SK-N-SH treated with all-trans-retinoic acid at 6 μM for 48 hours (cell line): ENCODE measurements around the gene MYH6.

Source experiments
- CREB5 ChIP-seq: fragments of 250-450 bp; sonication (Bioruptor Pico); IDR thresholded peaks from 2 replicates; pipeline ENCODE4 v1.5.1; 2020; ENCODE audit warnings: low read depth, mild to moderate bottlenecking, moderate library complexity
- CSRNP3 ChIP-seq: fragments of 250-450 bp; sonication (Bioruptor Pico); IDR thresholded peaks from 2 replicates; pipeline ENCODE4 v1.5.1; 2021; ENCODE audit warnings: mild to moderate bottlenecking, moderate library complexity
- ESRRG ChIP-seq: fragments of 250-450 bp; sonication (Bioruptor Pico); IDR thresholded peaks from 2 replicates; pipeline ENCODE4 v1.6.1; 2021; ENCODE audit warnings: mild to moderate bottlenecking
- GLIS3 ChIP-seq: fragments of 250-450 bp; sonication (Bioruptor Pico); IDR thresholded peaks from 2 replicates; pipeline ENCODE4 v1.5.0; 2020; ENCODE audit warnings: mild to moderate bottlenecking, moderate library complexity
- ISL1 ChIP-seq: fragments of 250-450 bp; sonication (Bioruptor Pico); IDR thresholded peaks from 2 replicates; pipeline ENCODE4 v2.1.2; 2022; ENCODE audit warnings: mild to moderate bottlenecking, moderate library complexity
- PATZ1 ChIP-seq: fragments of 250-450 bp; sonication (Bioruptor Pico); IDR thresholded peaks from 2 replicates; pipeline ENCODE4 v1.8.0; 2020; ENCODE audit warnings: mild to moderate bottlenecking, moderate library complexity, borderline replicate concordance
- PPARA ChIP-seq: fragments of 250-450 bp; sonication (Bioruptor Pico); IDR thresholded peaks from 2 replicates; pipeline ENCODE4 v1.5.0; 2020; ENCODE audit warnings: mild to moderate bottlenecking, borderline replicate concordance
- RARB ChIP-seq: fragments of 250-450 bp; sonication (Bioruptor Pico); IDR thresholded peaks from 2 replicates; pipeline ENCODE4 v1.8.0; 2021; ENCODE audit warnings: mild to moderate bottlenecking, moderate library complexity
- SNAI2 ChIP-seq: fragments of 250-450 bp; sonication (Bioruptor Pico); IDR thresholded peaks from 2 replicates; pipeline ENCODE4 v1.5.0; 2020; ENCODE audit warnings: mild to moderate bottlenecking, moderate library complexity
- TOX ChIP-seq: fragments of 250-450 bp; sonication (Bioruptor Pico); IDR thresholded peaks from 2 replicates; pipeline ENCODE4 v1.8.0; 2021; ENCODE audit warnings: mild to moderate bottlenecking, moderate library complexity, borderline replicate concordance
- TSHZ2 ChIP-seq: fragments of 250-450 bp; sonication (Bioruptor Pico); IDR thresholded peaks from 2 replicates; pipeline ENCODE4 v1.5.0; 2020; ENCODE audit warnings: mild to moderate bottlenecking, moderate library complexity
- ZFP3 ChIP-seq: fragments of 250-450 bp; sonication (Bioruptor Pico); IDR thresholded peaks from 2 replicates; pipeline ENCODE4 v1.5.0; 2020; ENCODE audit warnings: mild to moderate bottlenecking, moderate library complexity
- ZNF8 ChIP-seq: fragments of 450-650 bp; formaldehyde crosslinking; IDR thresholded peaks from 2 replicates; pipeline ENCODE4 v1.5.0; 2020; ENCODE audit warnings: mild to moderate bottlenecking, moderate library complexity

- TF ChIP-seq CSRNP3 (CRISPR knock-in tag), result no peak
- no peak for TF ChIP-seq TOX (CRISPR knock-in tag)
- TF ChIP-seq SNAI2 (CRISPR knock-in tag), result no peak
- no peak for TF ChIP-seq RARB (CRISPR knock-in tag)
- no peak for TF ChIP-seq TSHZ2 (CRISPR knock-in tag)
- TF ChIP-seq PATZ1 (CRISPR knock-in tag), result no peak
- TF ChIP-seq PPARA (CRISPR knock-in tag), result no peak
- TF ChIP-seq CREB5 (CRISPR knock-in tag), result no peak
- TF ChIP-seq ZFP3, result no peak
- TF ChIP-seq ISL1 (CRISPR knock-in tag), result no peak
- TF ChIP-seq ZNF8 (CRISPR knock-in tag), result no peak
- no peak for TF ChIP-seq GLIS3
- TF ChIP-seq ESRRG (CRISPR knock-in tag), result no peak
Observed at GRCh38 chr14:23346693-23347405, 61.2 kb downstream of the MYH6 start.
